Measurements from ENCODE around the gene NEBL.

The NEBL gene

GRCh38 chr10:20903635-20904390 is 6.7 kb upstream of the NEBL start:
- no peak for DNase-seq

- DNase-seq = no peak
Measured at GRCh38 chr10:20901110-20901509, 4.0 kb upstream of the NEBL start.

GRCh38 chr10:20898866-20899535 is 1.9 kb upstream of the NEBL start:
- no peak for DNase-seq

- DNase-seq = no peak
Measured at GRCh38 chr10:20893297-20893696, 3.8 kb downstream of the NEBL start.

DNA sequence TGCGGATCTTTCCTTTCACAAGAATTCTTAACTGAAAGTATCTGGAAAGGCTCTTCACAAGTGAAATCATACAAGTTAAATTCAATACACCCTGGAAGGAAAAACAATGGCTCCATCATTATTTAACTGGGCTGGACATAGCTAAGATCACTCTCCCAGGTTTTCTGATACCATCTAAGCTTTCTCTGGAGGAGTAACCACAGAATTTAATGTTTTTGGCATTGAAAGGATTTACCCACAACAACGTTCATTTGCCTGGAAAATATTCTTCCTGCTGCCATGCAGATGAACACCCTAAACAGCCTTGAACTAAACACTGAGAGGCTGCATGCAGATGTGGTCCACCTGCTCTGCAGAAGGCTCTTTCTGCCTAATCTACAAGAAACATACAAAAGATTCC is 4.3 kb downstream of the NEBL start:
- DNase-seq = no peak

GRCh38 chr10:20892011-20892585 is 5.0 kb downstream of the NEBL start:
- DNase-seq = no peak

GRCh38 chr10:20891338-20891714 is 5.8 kb downstream of the NEBL start:
- DNase-seq = no peak

GRCh38 chr10:20890491-20891337 is 6.4 kb downstream of the NEBL start:
- DNase-seq = no peak

DNA sequence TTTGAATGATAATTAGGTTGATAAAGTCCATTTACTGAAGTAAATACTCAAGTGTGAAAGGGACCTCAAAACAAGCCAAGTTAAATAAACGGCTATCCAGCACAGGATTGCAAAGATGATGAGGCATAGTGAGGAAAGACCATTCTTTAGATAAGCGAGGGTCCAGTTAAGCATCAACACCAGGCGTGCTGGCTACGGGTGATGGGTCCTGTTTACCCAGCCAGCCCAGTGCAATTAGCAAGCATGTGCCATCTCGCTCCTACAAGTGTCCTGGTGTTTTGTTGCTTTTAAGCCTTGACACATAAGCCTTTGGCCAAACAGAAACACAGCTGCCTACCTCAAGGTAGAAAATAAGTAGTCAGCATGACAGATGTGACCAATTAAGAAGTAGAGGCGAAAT is 7.1 kb downstream of the NEBL start:
- DNase-seq = no peak

DNA sequence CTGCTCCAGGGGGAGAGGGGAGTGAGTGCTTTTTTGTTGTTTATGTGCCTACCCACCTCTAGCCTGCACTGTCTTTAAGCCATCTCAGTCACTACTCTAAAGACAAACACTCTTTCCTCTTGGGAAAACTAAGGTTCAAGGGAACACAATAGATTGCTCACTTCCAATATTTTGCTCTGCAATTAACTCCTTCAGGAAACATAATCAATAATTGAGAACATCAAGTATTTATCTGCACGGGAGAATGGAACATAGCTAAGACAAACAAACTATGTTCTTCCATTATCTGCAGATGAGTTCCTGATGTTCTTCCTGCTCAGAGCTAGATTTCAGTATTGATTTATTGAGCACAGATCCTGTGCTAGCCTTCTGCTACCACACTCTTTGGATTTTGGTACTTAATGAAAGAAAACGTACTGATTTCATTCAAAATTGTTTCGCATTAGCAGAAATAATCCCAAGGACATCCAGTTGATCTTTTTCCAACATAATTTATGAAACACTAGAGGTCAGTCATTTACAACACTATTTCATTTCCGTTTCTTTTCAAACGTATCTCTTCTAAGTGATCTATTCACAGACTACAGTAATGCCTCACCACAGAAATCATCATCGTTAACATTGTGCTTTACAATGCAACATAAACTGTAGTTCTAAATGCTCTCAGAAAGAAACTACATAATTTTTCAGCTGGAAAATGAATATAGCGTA is 8.3 kb downstream of the NEBL start:
- DNase-seq = no peak

DNA sequence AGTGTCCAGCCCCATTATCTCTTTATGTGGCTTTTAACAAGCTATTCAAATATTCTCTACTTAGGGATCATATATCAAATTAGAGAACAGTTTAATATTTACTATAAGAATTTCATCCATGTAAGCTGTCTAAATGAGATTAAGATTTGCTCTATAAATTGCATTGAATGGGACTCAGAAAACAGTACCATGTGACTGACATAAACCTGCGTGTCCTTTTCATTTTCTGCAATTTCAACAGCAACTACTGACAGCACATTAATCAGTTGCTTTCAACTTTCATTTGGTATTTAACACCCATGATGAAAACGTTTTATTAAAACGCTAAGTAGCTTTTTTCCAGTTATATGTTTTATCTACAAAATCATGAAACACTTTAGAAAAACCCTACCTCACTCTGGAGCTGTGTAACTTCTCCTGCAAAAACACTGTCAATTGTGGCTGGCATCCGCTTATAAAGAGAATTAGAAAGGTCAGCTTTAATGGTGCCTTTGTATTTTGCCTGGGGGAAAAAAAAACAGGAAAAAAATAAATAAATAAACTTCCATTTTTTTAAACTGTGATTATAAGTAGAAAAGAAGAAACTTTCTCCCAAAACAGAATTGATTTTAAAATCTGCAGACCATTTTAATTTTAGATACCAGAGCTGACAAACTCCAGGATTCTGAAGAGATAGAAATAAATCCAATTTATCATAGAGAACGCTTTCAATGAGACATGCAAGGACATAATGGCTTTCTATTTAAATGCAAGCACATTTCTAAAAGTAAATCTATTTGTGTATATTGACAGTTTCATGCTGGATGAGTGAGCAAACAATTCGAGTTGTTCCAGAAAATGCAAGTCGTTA is 9.2 kb downstream of the NEBL start:
- no peak for DNase-seq

GRCh38 chr10:20885678-20886077 is 11.4 kb downstream of the NEBL start:
- no peak for DNase-seq

DNA sequence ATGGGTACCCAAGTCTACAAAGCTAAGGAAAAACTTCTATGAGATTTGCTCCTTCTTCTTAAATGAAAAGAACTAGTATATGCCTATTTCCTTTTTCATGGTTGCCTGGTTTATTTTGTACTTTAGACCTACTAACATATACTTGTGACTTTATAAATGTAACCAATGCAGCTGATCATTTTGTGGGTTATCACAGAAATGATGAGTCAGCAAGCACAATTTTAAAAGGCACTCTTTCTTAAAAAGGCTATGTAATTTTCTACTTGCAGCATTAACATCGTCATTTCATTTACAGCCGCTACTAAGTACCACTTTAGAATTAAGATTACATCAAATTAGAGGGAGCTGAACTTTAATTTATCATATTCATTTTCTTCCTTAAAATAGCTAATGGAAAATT is 13.6 kb downstream of the NEBL start:
- no peak for DNase-seq

DNA sequence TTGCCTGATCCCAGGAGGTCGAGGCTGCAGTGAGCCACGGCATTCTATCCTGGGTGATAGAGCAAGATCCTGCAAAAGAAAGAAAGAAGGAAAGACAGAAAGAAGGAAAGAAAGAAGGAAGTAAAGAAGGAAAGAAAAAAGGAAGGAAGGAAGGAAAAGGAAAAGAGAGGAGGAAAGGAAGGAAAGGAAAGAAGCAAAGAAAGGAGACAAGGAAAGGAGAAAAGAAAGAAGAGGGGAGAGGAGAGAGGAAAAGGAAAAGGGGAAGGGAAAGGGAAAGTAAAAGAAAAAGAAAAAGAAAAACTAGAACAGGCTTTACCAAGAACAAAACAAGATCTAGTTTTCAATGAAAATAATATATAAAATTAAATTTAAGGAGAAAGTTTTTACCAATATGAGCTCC is 15.0 kb downstream of the NEBL start:
- DNase-seq = no peak

DNA sequence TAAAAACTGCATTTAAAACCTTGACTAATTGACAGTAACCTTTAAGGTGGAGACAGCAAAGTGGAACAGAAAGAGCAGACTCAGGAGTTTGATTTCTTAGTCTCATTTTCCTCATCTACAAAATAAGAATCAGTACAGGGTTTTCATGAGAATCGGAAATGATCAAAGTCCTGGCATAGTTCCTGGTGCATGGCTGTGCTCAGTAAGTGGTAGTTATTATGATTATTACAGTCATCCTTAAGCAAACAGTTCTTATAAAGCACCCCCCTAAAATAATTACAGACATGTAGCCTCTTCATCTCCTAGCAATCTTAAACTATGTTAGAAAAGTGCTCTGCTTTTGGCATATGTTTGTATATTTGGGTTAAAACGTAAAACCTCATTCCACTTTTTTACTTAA is 18.0 kb downstream of the NEBL start:
- DNase-seq = no peak

- no peak for DNase-seq
Measured at GRCh38 chr10:20877986-20878983, 18.8 kb downstream of the NEBL start.

DNA sequence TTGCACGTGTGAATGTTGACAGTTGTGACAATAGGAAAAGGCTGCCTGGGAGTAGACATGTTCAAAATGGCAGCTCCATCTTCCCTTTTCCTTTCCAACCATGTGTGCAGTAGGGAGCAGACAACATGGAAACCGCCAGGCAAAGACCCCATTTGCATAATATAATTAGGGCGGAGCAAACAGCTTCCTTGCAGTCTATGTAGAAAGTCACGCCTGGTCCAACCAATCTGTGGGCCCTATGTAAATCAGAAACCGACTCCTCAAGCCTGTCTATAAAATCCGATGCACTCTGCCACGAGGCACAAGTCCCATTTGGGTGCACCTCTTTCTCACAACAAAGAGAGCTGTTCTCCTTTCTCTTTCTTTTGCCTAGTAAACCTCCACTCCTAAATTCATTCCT is 19.6 kb downstream of the NEBL start:
- no peak for DNase-seq

GRCh38 chr10:20874261-20874660 is 22.9 kb downstream of the NEBL start:
- no peak for DNase-seq

- no peak for DNase-seq
Measured at GRCh38 chr10:20871970-20872369, 25.1 kb downstream of the NEBL start.

DNA sequence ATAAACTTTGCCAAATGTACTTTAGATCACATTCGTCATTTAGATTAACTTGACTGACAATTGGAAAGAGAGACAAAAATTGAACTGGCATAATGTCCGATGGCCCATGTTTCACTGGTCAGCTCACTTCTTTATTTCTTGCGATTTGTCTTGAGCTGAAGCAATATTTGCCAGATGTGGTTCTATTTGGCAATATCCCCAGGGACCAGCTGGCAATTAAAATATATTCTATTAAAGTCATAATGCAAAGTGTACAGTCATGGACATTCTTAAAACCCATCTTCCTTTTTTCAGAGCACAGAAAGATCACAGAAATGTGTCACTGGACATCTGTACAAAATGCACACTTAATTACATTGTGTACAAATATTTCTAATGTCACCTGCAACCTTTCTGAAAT is 26.3 kb downstream of the NEBL start:
- no peak for DNase-seq

DNA sequence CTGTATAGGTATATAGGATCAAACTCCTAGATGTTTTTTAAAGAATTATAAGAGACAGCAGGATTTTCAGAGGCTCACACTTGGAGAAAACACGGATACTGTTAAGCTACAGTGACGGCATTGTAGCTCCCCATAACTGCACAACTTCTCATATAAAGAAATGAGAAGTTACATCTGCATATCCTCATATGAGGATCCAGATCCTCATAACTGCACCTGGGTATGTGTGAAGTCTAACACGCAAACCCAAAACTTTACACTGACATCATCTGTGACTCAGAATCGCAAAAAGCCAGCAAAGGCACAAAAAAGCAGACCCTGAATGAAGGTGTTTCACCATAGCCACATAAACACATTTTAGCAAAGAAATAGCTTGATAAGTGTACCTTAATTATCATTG is 34.1 kb downstream of the NEBL start:
- DNase-seq = no peak
